Frontal cortex (tissue), 4 donors: ENCODE measurements around the gene COX4I1. TPM values are rescaled to one million over a fixed set of nuclear protein-coding genes. Genes with fewer than 3 reads are reported as not detected.

Experiments used
- DNase-seq, 2 donors: peaks; one replicate each; pipeline ENCODE4 v3.0.0; 2012; ENCODE audit warnings: low spot score in 2 of 2
- FAIRE-seq: peaks from 2 replicates; lab custom pipeline; 2012; peaks lifted over from hg19 to GRCh38; lab: Jason Lieb, UNC
- total RNA-seq: library from RNA; depleted of rRNA; stranded (reverse); fragments of >200 nt; gene quantifications from one replicate; pipeline ENCODE4 v1.2.3, GENCODE V29; 2014
- donor health status: control.
- donor health status: control.
- donor health status: control.

The COX4I1 gene
- 228 TPM for total RNA-seq

DNA sequence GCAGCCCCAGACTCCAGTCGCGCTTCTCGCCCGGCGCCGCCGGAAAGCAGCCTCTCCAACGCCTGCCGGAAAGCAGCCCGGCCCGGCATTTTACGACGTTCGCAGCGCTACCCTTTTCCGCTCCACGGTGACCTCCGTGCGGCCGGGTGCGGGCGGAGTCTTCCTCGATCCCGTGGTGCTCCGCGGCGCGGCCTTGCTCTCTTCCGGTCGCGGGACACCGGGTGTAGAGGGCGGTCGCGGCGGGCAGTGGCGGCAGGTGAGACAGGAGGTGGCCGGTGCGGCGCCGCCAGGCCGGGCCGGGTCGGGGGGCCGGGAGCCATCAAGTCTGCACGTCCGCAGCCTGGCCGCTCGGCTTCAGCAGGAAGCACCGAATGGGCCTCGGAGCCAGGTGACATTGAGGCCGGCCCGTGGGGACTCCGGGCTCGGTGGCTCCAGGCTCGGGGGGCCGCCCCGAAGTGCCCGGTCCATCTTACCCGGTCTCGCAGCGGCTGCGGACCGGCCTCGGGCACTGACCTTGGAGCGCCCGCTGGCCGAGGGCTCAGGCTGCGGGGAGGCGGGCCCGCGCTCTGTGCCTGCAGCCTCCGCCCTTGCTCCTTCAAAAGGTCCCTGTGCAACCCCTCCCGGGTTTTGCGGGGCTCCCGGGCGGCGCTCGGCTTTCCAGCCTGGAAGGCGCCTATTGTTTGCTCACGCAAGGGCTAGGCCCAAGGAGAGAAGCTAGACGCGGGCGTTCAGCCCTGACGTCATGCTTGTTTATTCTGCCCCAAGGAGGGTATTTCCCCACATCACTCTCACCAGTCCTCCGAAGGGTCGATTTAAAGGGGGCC is at the start of gene COX4I1, which contains the start of gene EMC8:
TSS of gene COX4I1 (plus strand) at position 199 of the 824 bp plus-strand sequence. CDS start 1,511 bp downstream, outside the sequence.
TSS of gene EMC8 (minus strand) at position 48 of the 824 bp plus-strand sequence. CDS start 249 bp downstream, outside the sequence.
- DNase-seq (peak; percentile 96 to 98), FAIRE-seq (no peak)

DNA sequence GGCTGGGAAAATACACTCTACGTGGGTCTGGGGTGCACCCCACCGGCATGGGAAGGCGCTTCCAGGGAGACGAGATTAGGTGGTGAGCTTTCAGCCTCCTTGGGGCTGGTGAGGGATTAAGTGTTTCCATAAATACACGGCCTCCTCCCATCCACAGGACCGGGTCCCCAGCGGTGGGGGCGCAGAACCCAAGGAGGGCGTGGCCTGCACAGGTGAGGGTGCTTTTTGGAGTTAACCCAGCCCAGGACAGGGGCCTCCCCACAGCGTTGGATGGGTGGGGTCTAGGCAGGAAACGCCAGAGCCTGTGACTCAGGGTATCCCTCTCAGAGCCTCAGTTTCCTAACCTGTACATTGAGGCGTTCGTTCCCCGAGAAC is 49.7 kb upstream of the COX4I1 start:
- DNase-seq (no peak), FAIRE-seq (no peak)

DNA sequence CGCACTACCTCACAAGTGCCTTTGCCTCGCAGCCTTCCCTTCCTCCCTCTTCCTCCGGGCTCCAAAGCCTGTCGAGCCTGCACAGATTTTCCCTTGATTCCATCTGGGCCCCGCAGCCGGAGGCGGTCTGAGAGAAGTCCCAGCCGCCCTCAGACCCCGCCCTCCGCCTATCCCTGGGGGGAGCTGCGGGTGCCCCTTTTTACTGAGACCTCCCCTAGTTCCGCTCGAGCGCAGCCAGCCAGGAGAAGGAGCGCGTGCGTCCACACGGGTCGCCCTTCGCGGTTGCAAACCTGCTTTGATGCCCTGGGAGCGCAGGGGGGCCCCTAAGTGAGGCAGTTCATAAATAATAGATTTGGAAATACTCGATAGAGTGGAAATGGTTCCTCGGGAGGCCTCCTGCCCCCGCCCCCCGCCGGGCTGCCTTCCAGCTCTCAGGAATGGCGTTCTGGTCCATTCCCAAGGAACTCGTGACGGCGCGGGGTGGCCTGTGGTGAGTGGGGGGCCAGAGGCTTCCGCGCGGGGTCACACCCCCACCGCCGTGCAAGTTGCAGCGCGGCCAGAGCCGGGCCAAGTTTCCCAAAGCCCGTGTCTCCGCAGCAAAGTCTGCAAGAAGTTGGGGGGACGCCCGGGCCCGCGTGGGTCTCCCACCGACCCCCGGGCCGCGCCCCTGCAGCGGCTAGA is 49.2 kb upstream of the COX4I1 start:
- FAIRE-seq, result no peak

DNA sequence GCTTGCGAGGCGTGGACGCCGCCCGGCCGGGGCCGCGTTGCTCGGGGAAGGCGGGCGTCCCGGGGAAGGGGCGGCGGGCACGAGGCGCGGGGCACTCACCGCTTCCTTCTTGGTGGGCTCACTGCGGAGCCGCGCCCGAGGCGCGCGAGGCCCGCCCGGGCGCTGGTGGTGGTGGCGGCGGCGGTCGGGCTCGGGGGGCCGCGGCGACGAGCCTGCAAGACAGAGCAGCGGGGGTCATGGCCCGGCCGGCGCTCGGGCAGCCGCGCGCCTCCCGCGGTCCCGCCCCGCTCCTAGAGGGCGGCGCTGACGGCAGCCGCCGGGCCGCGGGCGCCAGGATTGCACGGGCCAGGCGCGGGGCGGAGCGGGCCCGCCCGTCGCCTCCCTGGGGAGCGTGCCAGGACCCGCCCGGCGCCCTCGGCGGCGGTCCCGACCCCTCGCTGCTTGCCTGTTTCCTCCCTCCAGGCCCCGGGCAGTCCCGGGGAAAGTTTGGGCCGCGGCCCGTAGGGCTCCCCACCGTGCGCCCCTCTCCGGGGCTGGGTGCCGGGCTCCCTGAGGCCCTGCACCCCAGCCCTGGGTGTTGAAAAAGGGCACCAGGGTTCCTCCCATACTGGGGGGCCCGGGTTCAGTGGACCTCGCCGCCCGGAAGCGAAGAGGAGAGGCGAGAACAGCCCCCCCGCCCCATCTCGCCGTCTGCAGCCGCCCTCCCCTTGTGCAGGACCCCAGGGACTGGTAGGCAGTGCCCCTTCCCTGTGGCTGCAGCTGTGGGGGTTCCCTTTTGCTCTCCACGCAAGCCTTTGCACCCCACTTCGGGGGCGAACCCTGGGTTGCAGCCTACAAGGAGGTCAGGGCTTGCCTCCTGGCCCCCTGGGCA is 48.4 kb upstream of the COX4I1 start, which contains the start of gene C16orf74:
TSS of gene C16orf74 (minus strand) at position 270 of the 871 bp plus-strand sequence. CDS start 15,879 bp downstream, outside the sequence.
- no peak for FAIRE-seq
- peak; percentile 63 to 66 for DNase-seq

More for the DNA sequence above, 49.2 kb upstream of the COX4I1 start:
- no peak for DNase-seq

DNA sequence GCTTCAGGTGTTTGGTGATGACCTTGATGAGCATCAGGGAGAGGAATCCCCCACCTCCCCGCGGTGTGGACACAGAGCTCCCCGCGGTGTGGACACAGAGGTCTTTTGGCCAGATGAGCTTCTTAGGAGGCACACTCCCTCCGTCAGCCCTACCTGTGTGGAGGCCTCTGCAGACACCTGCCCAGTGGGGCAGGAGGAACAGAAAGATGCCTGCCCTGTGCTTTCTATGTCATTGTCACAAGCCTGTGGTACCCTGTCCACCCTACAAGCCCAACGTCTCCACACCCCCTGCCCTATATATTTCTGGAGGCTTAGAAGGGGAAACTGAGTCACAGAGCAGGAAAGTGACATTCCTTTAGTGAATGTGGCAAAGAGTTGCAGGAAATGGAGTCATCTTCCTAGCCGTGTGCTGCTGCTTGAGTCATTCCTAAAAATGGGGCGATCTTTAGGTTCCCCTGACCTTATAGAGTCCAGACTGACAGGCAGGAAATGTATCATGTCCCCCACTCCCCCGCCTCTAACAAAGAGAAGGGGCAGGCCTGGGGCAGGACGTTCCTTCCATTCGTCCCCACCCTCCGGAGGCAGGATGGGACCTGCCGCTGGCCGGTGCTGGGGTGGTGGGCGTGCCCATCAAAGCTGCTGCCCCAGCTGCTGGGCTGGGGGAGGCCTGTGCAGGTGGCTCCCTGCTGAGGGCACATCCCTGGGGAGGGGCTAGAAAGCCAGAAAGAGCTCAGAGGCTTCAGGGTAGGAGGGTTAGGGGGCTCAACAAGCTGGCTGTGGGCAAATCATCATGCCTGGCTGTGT is 47.6 kb upstream of the COX4I1 start:
- FAIRE-seq (no peak), DNase-seq (no peak)

DNA sequence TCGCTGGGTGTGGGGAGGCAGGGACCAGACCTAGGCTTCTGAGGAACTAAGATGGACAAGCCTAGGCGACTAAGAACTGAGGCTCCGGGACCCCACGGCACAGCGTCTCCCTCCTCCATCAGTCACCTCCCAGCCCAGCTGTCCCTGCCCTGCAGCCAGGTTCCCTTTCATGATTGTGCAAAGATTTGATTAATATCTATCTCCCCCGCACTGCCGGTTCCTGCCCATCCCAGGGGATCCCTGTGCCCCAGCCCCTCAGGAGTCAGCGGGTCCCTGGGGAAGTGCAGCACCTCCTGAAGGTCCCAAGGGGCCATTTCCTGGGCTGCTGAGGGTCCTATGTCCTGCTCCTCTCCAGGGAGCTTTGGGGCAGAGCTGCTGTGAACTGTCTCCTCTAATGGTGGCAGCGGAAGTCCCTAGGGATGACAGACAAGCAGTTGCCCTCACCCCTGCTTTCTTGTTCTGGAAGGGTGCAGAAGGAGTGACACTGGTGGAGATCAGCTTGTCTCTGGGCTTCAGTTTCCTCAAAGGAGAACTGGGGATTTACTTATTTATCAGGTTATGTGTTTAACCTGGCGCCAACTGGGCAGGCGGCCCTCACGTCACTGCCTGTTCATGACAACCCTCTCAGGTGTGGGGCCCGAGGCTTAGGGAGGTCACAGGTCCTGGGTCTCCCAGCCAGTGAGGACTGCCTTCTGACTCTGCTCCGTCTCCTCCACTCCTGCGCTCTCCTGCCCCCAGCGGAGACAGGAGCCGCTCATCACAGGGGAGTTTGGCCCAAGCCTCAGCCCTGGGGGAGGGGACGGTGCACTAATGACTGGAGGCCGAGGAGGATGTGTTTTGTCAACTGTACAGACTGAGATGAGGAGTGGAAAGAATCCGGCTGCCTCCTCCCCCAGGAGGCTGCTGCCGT is 46.7 kb upstream of the COX4I1 start:
- DNase-seq, result no peak
- no peak for FAIRE-seq

DNA sequence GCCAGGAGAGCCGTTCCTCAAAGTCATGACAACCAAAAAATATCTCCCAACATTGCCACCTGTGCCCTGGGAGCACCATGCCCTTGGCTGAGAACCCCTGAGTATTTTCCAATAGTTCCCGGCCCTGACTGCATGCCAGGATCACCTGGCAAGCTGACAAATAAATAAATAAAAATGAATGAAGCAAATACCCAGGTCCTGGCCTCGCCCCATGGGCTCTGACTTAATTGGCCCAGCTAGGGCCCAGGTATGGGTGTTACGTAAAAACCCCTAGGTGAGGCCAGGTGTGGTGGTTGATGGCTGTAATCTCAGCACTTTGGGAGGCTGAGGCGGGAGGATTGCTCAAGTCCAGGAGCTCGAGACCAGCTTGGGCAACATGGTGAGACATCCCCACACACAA is 45.9 kb upstream of the COX4I1 start:
- DNase-seq, result no peak

DNA sequence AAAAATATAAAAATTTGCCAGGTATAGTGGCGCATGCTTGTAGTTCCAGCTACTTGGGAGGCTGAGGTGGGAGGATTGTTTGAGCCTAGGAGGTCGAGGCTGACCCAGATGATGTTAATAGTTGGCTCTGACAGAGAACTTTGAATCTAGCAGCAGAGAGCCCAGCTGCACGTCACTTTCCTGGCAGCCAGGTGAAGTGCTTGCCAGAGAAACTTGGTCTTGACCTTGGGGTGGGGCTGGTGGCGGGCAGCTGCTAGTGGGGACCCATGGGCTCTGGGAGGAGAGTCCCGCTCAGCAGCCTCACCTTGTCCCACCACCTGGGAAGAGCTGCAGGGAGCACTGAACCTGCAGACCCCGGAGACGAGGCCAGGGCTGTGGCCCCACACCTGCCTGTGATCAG is 45.5 kb upstream of the COX4I1 start:
- DNase-seq (no peak), FAIRE-seq (no peak)

More for the DNA sequence above, 45.9 kb upstream of the COX4I1 start:
- no peak for FAIRE-seq

DNA sequence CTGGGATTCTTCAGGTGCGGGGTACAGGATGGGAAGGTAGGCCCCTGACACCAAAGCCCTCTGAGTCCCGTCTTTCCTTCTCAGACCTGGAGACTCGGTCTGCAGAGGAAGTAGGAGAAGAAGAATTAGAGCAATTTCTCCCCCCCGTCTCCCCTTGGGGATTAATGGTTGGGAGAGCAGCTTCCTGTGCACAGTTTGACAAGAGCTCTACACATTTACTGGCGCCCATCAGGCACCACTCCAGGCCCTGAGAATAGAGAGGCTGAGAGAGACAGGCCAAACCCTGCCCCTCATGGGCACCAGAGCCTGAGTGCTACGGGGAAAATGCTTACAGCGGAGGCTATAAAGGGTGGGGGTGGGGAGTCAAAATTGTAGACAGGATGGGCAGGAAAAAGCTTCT is 45.1 kb upstream of the COX4I1 start:
- DNase-seq (no peak), FAIRE-seq (no peak)

DNA sequence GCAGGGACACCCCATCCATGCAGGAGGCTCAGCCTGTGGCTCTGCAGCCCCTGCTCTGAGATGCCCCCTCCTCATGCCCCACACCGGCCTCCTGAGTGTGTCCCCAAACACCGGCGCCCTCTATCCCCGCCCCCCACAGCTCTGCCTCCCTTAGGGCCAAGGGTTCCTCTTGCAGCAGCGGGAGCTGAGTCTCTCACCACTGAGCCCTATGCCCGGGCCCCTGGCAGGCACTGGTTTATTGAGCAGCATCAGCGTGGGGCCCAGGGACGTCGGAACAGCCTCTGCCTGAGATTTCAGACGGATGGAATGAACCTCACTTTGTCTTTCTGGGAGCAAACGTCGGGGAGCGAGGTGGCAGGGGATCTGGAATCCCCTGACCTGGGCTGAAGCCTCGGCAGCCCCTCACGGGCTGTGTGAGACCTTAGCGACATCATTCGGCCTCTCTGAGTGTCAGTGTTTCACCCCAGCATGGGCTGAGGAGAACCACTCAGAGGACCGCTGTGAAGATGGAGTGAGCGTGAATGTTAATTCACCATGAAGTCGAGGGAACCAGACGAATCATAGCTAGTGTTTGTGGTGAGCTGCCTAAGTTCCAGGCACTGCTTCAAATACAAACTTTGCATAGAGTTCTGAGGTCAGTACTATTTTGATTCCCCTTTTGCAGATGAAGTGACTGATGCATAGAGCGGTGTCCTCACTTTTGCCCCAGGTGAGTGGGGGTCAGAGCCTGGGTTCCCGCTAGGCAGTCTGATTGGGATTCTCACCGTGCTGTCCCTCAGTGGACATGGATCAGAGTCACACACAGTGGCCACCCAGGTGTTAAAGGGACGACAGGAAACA is 43.3 kb upstream of the COX4I1 start:
- DNase-seq (no peak), FAIRE-seq (no peak)

DNA sequence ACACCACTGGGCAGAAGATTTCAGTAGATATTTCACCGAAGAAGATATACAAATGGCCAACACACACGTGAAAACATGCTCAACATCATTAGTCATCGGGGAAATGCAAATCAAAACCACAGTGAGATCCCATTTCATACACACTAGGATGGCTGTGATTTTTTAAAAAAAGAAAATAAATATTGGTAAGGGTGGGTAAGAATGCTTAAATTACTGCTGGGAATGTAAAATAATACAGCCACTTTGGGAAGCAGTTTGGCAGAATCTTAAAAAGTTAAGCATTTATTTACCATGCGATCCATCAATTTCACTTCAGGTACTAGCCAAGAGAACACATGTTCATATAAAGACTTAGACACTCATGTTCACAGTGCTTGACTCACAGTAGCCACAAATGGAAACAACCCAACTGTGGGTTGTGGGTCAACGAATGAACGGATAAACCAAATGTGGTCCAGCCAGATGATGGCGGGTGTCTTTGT is 42.1 kb upstream of the COX4I1 start:
- no peak for FAIRE-seq
- DNase-seq, result no peak

DNA sequence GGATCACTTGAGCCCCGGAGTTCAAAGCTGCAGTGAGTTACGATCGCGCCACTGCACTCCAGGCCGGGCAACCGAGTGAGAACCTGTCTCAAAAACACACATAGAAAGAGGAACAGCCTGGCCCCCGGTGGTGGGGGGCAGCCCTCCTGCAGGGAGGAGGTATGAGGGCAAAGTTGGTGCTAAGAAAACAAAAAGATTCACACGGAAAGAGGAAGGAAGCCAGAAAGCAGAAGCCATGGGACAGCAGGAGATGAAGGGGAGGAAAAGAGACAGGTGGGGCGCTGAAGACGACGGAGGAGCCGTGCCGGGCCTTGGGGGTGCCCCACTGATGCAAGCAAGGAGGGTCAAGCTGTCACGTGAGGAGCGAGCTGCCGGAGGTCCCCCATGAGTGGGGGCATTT is 40.4 kb upstream of the COX4I1 start:
- DNase-seq (no peak), FAIRE-seq (no peak)

DNA sequence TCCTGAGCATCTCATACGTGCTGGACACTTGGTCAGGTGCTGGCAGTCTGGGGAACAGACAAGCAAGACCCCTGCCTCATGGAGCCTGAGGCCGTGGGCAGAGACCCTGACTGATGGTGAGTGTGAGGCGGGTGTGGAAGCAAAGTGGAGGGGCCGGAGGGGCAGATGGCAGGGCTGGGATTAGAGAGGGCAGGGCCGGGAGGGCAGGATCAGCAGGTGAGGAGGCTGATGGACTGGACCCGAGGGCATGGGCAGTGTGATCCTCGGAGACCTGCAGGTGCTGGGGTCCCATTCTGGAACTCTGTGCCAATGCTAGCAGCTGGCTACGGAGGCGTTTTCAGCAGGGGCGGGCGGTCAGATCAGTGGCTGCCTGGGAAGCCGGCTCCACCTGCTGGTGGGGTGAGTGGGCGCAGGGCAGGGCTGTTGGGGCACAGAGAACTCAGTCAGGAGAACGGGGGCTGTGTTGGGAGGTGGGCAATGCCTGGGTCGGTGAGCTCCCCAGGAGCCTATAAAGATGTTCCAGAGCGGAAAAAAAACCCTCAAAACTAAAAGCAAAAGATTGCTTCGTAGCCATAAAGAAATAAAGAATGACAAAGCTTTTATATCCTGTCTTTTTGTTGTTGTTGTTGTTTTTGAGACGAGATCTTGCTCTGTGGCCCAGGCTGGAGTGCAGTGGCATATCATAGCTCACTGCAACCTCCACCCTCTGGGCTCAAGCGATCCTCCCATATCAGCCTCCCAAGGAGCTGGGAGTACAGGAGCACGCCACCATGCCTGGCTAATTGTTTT is 39.7 kb upstream of the COX4I1 start:
- FAIRE-seq (no peak), DNase-seq (no peak)

DNA sequence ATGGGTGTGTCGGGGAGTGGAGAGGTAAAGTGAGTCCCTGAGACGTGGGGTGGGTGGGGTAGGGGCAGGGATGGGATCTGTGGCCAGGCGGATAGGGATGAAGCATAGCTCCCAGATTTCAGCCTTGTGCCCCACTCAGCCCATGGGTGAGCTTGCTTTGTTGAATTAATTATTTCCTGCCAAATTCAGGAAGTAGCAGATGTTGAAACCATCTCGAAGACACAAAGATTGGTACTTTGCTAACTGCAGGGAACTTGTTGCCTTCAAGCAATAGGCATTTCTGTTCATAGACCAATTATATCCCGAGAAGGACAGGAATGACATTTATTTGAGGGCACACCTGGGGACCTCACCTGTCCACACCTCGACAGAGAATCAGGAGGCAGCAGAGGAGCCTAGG is 37.6 kb upstream of the COX4I1 start:
- DNase-seq, result no peak
- no peak for FAIRE-seq

DNA sequence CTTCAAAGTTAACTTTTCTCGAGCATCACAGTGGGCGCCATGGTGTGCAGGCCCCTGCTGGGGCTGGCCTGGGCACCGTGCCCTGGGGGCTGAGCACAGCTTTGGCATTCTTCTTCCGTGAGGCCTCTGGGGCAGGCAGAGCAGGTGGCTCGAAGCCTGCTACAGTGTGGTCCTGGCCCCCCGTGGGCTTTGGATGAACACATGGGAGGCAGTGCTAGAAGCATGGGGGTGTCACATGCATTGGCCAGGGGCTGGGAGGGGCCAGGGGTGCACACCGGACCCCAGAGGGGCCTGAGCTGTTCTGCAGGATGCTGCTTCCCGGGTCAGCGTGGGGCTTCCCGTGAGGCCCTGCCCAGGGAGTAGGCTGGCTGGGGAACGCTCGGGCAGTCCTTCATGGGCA is 36.5 kb upstream of the COX4I1 start:
- DNase-seq (no peak), FAIRE-seq (no peak)

DNA sequence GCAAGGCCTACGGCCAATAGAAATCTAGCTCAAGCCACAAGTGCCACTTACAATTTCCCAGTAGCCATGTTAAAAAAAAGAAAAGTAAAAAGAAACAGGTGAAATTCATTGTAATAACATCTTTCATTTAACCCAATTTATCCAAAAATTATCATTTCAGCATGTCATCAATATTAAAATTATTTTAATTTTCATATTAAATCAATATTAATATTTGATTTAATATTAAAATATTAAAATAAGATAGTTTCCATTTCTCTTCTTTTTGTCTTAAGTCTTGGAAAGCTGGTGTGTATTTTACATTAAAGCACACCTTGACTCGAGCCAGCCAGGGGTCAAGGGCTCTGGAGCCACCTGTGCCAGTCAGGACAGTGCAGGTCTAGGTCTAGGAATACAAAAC is 35.9 kb upstream of the COX4I1 start:
- FAIRE-seq (peak; percentile 81), DNase-seq (no peak)

DNA sequence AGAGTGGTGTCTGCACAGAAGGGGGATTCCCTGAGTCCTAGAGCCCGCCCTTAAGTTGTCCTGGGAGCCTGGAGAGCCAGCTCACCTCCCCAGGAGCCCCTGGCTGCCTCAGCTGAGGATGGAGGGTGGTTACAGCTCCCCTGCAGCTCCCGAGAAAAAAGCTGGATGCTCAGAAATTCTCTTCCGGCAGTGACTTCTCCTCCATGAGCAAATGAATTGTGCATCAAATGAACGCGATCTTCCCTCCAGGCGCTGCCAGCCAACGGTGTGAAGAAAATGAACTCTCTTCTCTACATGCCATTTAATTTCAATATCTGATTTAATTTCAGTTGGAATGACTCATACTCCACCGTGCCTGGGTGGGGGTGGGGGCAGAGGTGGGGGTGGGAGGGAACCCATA is 34.3 kb upstream of the COX4I1 start:
- FAIRE-seq (no peak), DNase-seq (no peak)
